ENCODE measurements around the gene MTHFSD.

MTHFSD gene

GRCh38 chr16:86568677-86569623 is 13.9 kb upstream of the MTHFSD start:
- peaks cover 63% of the 10 kb centered on the region for H3K36me3 ChIP-seq (replicated peaks)
- peak; percentile 0 for TF ChIP-seq CTCF (IDR thresholded peaks at IDR 0.05; ENCODE audit: low read depth, low read length, missing control alignments)
- no peaks in the 10 kb centered on the region for H3K27me3 ChIP-seq (replicated peaks)
- no peak for DNase-seq
- H3K27ac ChIP-seq: peak overlapping the region; percentile 79
- H3K4me3 ChIP-seq (ENCODE audit: low read depth, low read length): peak overlapping the region; percentile 93
- in situ Hi-C loops (cut with HindIII; ENCODE audit: low pct_ligation_motif_present, low sequenced_read_pairs): loop anchor here (25.0 kb wide), 1 partner anchor 718 kb away; no protein-coding TSS in a partner anchor

- peaks cover 55% of the 10 kb centered on the region for H3K36me3 ChIP-seq (replicated peaks)
- peak overlapping the region; percentile 93 for H3K4me3 ChIP-seq (ENCODE audit: low read depth, low read length)
- in situ Hi-C loops (cut with HindIII; ENCODE audit: low pct_ligation_motif_present, low sequenced_read_pairs): loop anchor here (25.0 kb wide), 1 partner anchor 719 kb away; no protein-coding TSS in a partner anchor
- H3K27ac ChIP-seq: peak overlapping the region; percentile 79
- no peaks in the 10 kb centered on the region for H3K27me3 ChIP-seq (replicated peaks)
- TF ChIP-seq CTCF (IDR thresholded peaks at IDR 0.05; ENCODE audit: low read depth, low read length, missing control alignments): no peak
- DNase-seq: no peak
These were observed 12.9 kb upstream of the MTHFSD start for GRCh38 chr16:86567701-86568581.

- peak overlapping the region; percentile 79 for H3K27ac ChIP-seq
- in situ Hi-C loops (cut with HindIII; ENCODE audit: low pct_ligation_motif_present, low sequenced_read_pairs): loop anchor here (25.0 kb wide), 1 partner anchor 720 kb away; no protein-coding TSS in a partner anchor
- TF ChIP-seq CTCF (IDR thresholded peaks at IDR 0.05; ENCODE audit: low read depth, low read length, missing control alignments): no peak
- peak overlapping the region; percentile 93 for H3K4me3 ChIP-seq (ENCODE audit: low read depth, low read length)
- DNase-seq: peak; percentile 68
- no peaks in the 10 kb centered on the region for H3K27me3 ChIP-seq (replicated peaks)
- H3K36me3 ChIP-seq (replicated peaks): peaks cover 47% of the 10 kb centered on the region
These were observed 12.1 kb upstream of the MTHFSD start for GRCh38 chr16:86566966-86567700.

- H3K27ac ChIP-seq: peak within 1 kb of the TSS; percentile 79
- in situ Hi-C loops (cut with HindIII; ENCODE audit: low pct_ligation_motif_present, low sequenced_read_pairs): loop anchor here (25.0 kb wide), 1 partner anchor 721 kb away; no protein-coding TSS in a partner anchor
- peak within 1 kb of the TSS; percentile 93 for H3K4me3 ChIP-seq (ENCODE audit: low read depth, low read length)
- peaks cover 41% of the 10 kb centered on the region for H3K36me3 ChIP-seq (replicated peaks)
- peak; percentile 95 for DNase-seq
- TF ChIP-seq CTCF (IDR thresholded peaks at IDR 0.05; ENCODE audit: low read depth, low read length, missing control alignments): no peak
- no peaks in the 10 kb centered on the region for H3K27me3 ChIP-seq (replicated peaks)
These were observed 11.5 kb upstream of the MTHFSD start, which contains the start of gene FOXC2 for GRCh38 chr16:86566601-86566965. FOXC2 (plus strand) TSS chr16:86566829; CDS start chr16:86567336, 507 bp downstream.
